GM10847 (cell line): ENCODE measurements around the gene ZNF273.

Experiments used
- POLR2A ChIP-seq: IDR thresholded peaks from 2 replicates; pipeline ENCODE4 v1.6.1; 2011; ENCODE audit not compliant: insufficient read length; ENCODE audit errors: extremely low read depth

The ZNF273 gene

GRCh38 chr7:64904008-64904407 is 935 bp downstream of the ZNF273 start:
- no peak for TF ChIP-seq POLR2A

GRCh38 chr7:64905133-64905532 is 2.1 kb downstream of the ZNF273 start:
- no peak for TF ChIP-seq POLR2A

GRCh38 chr7:64905547-64905946 is 2.5 kb downstream of the ZNF273 start:
- TF ChIP-seq POLR2A: no peak

GRCh38 chr7:64907641-64908326 is 4.7 kb downstream of the ZNF273 start:
- TF ChIP-seq POLR2A: no peak

DNA sequence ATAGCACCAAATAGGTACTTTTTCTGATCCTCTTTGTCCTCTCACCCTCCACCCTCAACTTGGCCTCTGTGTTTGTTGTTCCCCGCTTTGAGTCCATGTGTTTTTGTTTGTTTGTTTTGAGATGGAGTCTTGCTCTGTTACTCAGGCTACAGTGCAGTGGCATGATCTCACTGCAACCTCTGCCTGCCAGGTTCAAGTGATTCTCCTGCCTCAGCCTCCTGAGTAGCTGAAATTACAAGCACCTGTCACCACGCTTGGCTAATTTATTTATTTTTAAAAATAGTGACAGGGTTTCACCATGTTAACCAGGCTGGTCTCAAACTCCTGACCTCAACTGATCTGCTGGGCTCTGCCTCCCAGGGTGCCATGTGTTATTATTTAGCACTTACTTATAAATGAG is 5.3 kb downstream of the ZNF273 start:
- no peak for TF ChIP-seq POLR2A

- no peak for TF ChIP-seq POLR2A
Measured at GRCh38 chr7:64914557-64914956, 11.5 kb downstream of the ZNF273 start.

DNA sequence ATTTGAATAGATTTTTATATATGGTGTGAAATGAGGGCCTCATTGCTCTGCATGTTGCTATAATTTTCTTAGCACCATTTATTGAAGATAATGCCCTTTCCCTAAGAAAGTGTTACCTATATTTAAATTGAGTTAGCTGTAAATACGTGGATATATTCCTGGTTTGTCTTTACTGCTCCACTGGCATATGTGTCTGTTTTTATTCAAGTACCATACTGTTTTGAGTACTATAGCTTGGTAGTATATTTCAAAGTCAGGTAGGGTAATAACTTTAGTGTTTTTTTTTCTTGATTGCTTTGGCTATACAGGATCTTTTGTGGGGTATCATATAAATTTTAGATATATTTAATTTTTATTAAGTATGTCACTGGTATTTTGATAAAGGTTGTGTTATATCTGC is 31.4 kb downstream of the ZNF273 start:
- no peak for TF ChIP-seq POLR2A

DNA sequence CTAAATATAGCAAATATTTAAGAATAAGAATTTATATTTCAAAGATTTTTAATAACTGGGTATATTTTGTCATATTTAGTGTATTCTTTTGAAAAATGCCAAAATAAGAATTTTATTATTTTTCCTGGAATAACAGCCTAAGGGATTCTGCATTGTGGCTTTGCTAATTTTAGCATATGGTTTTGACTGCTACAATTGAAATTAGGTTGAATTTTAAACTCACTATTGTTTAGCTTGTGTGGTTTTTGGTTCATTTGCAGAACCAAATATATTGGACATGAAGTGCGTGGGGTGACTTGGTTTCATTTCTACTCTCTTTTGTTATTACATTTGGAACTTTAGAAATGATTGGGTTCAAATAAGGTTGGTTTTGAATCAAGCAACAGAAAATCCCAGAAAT is 35.5 kb downstream of the ZNF273 start:
- no peak for TF ChIP-seq POLR2A

- no peak for TF ChIP-seq POLR2A
Measured at GRCh38 chr7:64945503-64946175, 42.6 kb downstream of the ZNF273 start.

DNA sequence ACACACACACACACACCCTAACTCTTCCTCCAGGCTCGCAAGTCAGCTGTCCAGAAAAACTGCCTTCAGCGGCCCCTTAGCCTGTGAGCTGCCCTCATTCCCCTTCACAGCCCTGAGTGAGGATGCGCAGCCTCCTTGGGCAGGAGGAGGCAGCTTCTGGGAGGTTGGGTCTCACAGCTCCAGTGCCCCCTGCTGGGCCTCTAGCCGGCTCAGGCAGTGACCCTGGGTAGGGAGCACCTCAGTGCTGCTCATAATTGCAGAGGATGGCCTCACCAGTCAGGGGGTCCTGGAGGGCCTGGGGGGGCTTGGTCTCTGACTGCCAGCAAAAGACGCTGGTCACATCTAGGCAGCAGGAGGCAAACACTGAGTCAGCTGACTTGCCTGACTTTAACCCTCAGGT is 43.7 kb downstream of the ZNF273 start:
- no peak for TF ChIP-seq POLR2A

DNA sequence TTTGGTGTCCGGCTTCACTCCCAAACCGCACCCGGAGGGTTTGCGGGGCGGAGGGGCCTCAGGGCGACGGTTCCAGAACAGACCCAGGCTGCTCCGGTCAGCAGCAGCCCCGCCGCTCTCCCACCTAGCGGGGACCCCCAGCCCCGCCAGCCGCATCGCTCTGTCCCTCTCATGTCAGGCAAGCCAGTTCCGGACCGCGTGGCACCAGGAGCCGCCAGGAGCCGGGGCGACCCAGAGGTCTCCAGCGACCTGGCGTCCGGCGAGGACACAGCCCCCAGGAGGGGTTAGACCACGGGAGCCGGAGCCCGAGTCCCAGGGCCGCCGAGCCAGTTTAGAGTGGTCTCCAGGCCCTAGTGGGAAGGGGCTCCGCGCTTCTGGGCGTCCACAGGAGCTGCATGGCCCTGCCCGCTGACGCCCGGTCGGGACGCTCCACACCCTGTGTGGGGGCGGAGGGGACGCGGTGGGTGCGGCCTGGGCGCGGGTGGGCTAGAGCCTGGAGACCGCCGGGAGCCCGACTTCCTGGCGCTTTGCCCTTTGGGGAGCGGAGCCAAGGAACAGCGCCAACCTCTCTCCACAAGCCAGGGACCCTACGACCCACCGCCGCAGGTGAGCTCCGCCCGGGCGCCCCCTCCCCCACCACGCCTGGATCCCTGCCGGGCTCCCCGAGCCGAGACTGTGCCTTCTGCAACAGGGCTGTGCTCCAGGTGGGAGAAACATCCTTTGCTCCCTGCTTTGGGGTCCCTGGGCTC is 44.4 kb downstream of the ZNF273 start:
- TF ChIP-seq POLR2A: no peak

DNA sequence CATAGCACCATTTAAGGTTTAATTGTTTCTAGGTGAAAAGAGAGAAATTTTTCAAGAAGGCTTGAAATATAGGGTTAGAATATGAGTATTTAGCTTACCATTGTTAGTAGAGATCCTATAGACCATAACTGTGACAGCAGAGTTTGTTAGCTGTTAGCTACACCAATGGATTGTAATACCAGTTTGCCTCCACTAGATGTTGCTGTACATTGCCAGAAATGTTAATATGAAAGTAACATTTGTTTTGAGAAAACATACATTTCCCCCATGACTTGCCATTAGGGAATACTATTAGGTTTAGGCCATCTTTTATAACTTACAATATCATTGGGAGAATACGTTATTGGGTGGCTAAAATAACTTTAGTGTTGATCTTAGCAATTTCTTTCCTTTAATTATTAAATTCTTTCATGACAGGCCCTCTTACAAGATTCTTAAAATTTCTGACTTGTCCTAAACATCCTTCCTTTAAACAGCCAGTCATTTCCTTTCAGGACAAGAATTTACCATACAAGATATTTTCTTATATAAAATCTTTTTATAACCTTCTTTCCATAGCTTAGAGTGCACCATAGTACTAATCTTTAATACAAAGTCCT is 48.3 kb downstream of the ZNF273 start:
- no peak for TF ChIP-seq POLR2A

GRCh38 chr7:64959072-64959747 is 56.1 kb downstream of the ZNF273 start:
- TF ChIP-seq POLR2A: no peak

- TF ChIP-seq POLR2A: no peak
Measured at GRCh38 chr7:64965594-64965993, 62.5 kb downstream of the ZNF273 start.

DNA sequence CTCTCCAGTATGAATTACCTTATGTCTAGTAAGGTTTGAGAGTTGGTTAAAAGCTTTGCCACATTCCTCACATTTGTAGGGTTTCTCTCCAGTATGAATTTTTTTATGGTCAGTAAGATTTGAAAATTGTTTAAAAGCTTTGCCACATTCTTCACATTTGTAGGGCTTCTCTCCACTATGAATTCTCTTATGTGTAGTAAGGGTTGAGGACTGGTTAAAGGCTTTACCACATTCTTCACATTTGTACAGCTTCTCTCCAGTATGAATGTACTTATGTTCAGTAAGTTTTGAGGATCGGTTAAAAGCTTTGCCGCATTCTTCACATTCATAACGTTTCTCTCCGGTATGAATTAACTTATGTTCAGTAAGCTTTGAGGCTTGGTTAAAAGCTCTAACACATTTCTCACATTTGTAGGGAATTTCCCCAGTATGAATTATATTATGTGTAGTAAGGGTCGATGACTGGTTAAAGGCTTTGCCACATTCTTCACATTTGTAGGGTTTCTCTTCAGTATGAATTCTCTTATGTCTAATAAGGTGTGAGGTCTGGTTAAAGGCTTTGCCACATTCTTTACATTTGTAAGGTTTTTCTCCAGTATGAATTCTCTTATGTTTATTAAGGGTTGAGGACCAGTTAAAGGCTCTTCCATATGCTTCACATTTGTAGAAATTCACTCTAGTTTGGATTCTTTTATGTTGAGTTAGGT is 75.6 kb downstream of the ZNF273 start:
- TF ChIP-seq POLR2A: no peak
